GM12878 (cell line): Measurements from ENCODE around the gene TLE3. TPM values are rescaled to one million over a fixed set of nuclear protein-coding genes. Genes with fewer than 3 reads are reported as not detected.

ENCODE experiments used
- ATAC-seq: fragments of 200-7000 bp; cut with Tn5 transposase; 3 replicates; pipeline ENCODE4 v1.9.1; 2020; ENCODE audit warnings: mild to moderate bottlenecking, moderate library complexity
- BruUV-seq: library from RNA; stranded (reverse); fragments of 400-500 nt; replicated peaks from 2 replicates; lab custom pipeline; 2021; lab: Mats Ljungman, UMichigan
- CTCF ChIA-PET: fragments of 300-600 bp; sonication (Branson Sonifier 250); formaldehyde crosslinking; extraction: SDS; loops from one replicate; lab custom pipeline; 2021; ENCODE audit warnings: inconsistent platforms; lab: Yijun Ruan, JAX
- POLR2A ChIA-PET: fragments of 350-600 bp; formaldehyde crosslinking; extraction: SDS; loops from one replicate; lab custom pipeline; 2021; ENCODE audit warnings: inconsistent platforms; lab: Charles Lee
- RAD21 ChIA-PET: fragments of 300-600 bp; sonication (Branson Sonifier 250); formaldehyde crosslinking; loops from one replicate; lab custom pipeline; 2023; ENCODE audit warnings: antibody characterized with exemption; ENCODE audit not compliant: unreplicated experiment; lab: Charles Lee
- SMC1A ChIA-PET: fragments of 300-600 bp; sonication (Branson Sonifier 250); formaldehyde crosslinking; loops from one replicate; lab custom pipeline; 2023; ENCODE audit not compliant: unreplicated experiment, uncharacterized antibody; lab: Charles Lee
- DNase-seq: peaks from one replicate; pipeline ENCODE4 v3.0.0-alpha.2; 2011; ENCODE audit warnings: low read depth, low spot score
- FAIRE-seq: peaks from 3 replicates; lab custom pipeline; 2011; peaks lifted over from hg19 to GRCh38; lab: Jason Lieb, UNC
- H2AFZ ChIP-seq: 2 replicates; pipeline ENCODE4 v1.6.0; 2011; ENCODE audit warnings: low read depth, low read length, control low read depth; ENCODE audit not compliant: control insufficient read depth
- H3K27ac ChIP-seq: 2 replicates; pipeline ENCODE4 v1.5.1; 2011; ENCODE audit warnings: control low read depth; ENCODE audit not compliant: control insufficient read depth, insufficient read depth
- H3K27me3 ChIP-seq, 2 experiments: replicated peaks in 1 of 2; 2 replicates each; pipeline versions ENCODE4 v1.6.0 to v1.6.1; 2011; ENCODE audit warnings: low read length in 1 of 2; ENCODE audit not compliant: control insufficient read depth in 2 of 2, insufficient read depth in 2 of 2
- H3K36me3 ChIP-seq, 2 experiments: 2 replicates each; pipeline ENCODE4 v1.5.1; 2011; ENCODE audit warnings: low read length in 1 of 2; ENCODE audit not compliant: control insufficient read depth in 2 of 2, insufficient read depth in 2 of 2
- H3K4me1 ChIP-seq: 2 replicates; pipeline ENCODE4 v1.6.1; 2011; ENCODE audit warnings: mild to moderate bottlenecking, low read length, moderate library complexity, mixed read lengths; ENCODE audit not compliant: control insufficient read depth, insufficient read depth
- H3K4me2 ChIP-seq: 2 replicates; pipeline ENCODE4 v1.6.0; 2011; ENCODE audit warnings: control low read depth; ENCODE audit not compliant: control insufficient read depth, insufficient read depth
- H3K4me3 ChIP-seq: fragments of 200-600 bp; sonication (generic); 2 replicates; pipeline ENCODE4 v1.5.1; 2016
- H3K79me2 ChIP-seq: 2 replicates; pipeline ENCODE4 v1.6.0; 2011; ENCODE audit warnings: low read length; ENCODE audit not compliant: control insufficient read depth, insufficient read depth
- H3K9ac ChIP-seq: 2 replicates; pipeline ENCODE4 v1.8.0; 2011; ENCODE audit warnings: low read length, control low read depth, mixed read lengths; ENCODE audit not compliant: control insufficient read depth, insufficient read depth
- H3K9me3 ChIP-seq: replicated peaks from 3 replicates; pipeline ENCODE4 v1.5.1; 2011; ENCODE audit warnings: mild to moderate bottlenecking, low read length; ENCODE audit not compliant: control insufficient read depth, insufficient read depth
- H4K20me1 ChIP-seq: 2 replicates; pipeline ENCODE4 v1.6.0; 2011; ENCODE audit not compliant: control insufficient read depth, insufficient read depth
- BMI1 ChIP-seq: fragments of 450-650 bp; IDR thresholded peaks from 2 replicates; pipeline ENCODE4 v1.6.1; 2016; ENCODE audit warnings: mild to moderate bottlenecking, moderate library complexity, borderline replicate concordance
- CBX5 ChIP-seq: sonication (generic); IDR thresholded peaks from 2 replicates; pipeline ENCODE4 v1.6.1; 2016; ENCODE audit warnings: low read depth, moderate library complexity, mild to moderate bottlenecking, inconsistent platforms
- CEBPB ChIP-seq, 2 experiments: fragments of 150-350 bp in 1 of 2; IDR thresholded peaks; 2 replicates each; pipeline ENCODE4 v1.6.1; 2012 to 2014; ENCODE audit warnings: low read depth in 2 of 2, low read length in 2 of 2, borderline replicate concordance in 1 of 2, inconsistent platforms in 1 of 2
- IRF4 ChIP-seq: IDR thresholded peaks from 2 replicates; pipeline ENCODE4 v1.6.1; 2011; ENCODE audit warnings: low read depth, low read length
- JUNB ChIP-seq: IDR thresholded peaks from 2 replicates; pipeline ENCODE4 v1.6.1; 2016; ENCODE audit warnings: antibody characterized with exemption, mild to moderate bottlenecking
- NRF1 ChIP-seq: conservative IDR thresholded peaks from 2 replicates; pipeline ENCODE4 v1.6.1; 2011; ENCODE audit warnings: mild to moderate bottlenecking, low read depth, low read length, improper control_type of control experiment
- STAT3 ChIP-seq: IDR thresholded peaks from 2 replicates; pipeline ENCODE4 v1.6.1; 2011; ENCODE audit warnings: low read depth, low read length, improper control_type of control experiment
- ZBTB33 ChIP-seq: fragments of 450-650 bp; IDR thresholded peaks from 2 replicates; pipeline ENCODE4 v1.6.1; 2017; ENCODE audit warnings: mild to moderate bottlenecking
- ZNF217 ChIP-seq: fragments of 450-650 bp; IDR thresholded peaks from 2 replicates; pipeline ENCODE4 v1.6.1; 2017; ENCODE audit warnings: antibody characterized with exemption, mild to moderate bottlenecking
- ZNF384 ChIP-seq: IDR thresholded peaks from 2 replicates; pipeline ENCODE4 v1.6.1; 2012; ENCODE audit warnings: low read depth, mild to moderate bottlenecking, low read length, improper control_type of control experiment, borderline replicate concordance
- WGBS: methylation state at CpG from one replicate; pipeline ENCODE4 v1.1.6; 2016; ENCODE audit warnings: low lambda C conversion rate; ENCODE audit not compliant: insufficient replicate concordance, insufficient coverage; ENCODE audit errors: missing lambda C conversion rate; 5-methylcytosine and 5-hydroxymethylcytosine counted together
- in situ Hi-C: fragments of 300-500 bp; cut with MboI; formaldehyde crosslinking; loops from 9 replicates; pipeline ENCODE4 v1.14.3; 2018; ENCODE audit warnings: mixed read lengths
- intact Hi-C: fragments of 100-400 bp; cut with micrococcal nuclease; formaldehyde crosslinking; loops from one replicate; pipeline ENCODE4 v1.14.2; 2022; ENCODE audit not compliant: unreplicated experiment
- polyA plus RNA-seq, 11 experiments: library from polyadenylated mRNA; depleted of rRNA in 4 of 11; unstranded in 6 of 11; stranded (reverse) in 5 of 11; fragments of >200 nt; fragmentation: Nextera tagmentation in 4 of 11; fragmentation: Illumina TruSeq in 1 of 11; extraction: Ambion mirVana in 4 of 11; extraction: Trizol in 1 of 11; gene quantifications; 1 replicate in 1 of 11; 2 replicates in 10 of 11; pipeline versions ENCODE4 v1.2.1 to v1.2.3, GENCODE V29; 2011 to 2016; ENCODE audit warnings: inconsistent platforms in 2 of 11, missing spikeins in 2 of 11, low read depth in 1 of 11
- total RNA-seq, 4 experiments: library from RNA; depleted of rRNA in 3 of 4; stranded (reverse); fragments of >200 nt in 3 of 4; fragmentation: Illumina TruSeq in 1 of 4; extraction: Trizol in 1 of 4; gene quantifications; 2 replicates each; pipeline versions ENCODE4 v1.2.1 to v1.2.3, GENCODE V29; 2013 to 2021
- TF ChIP-seq, protein P1 (sequence below): fragments of 450-650 bp; IDR thresholded peaks from 2 replicates; pipeline ENCODE4 v1.6.1; 2017; ENCODE audit warnings: low read depth, mild to moderate bottlenecking, moderate library complexity

Gene TLE3
- total and polyA plus RNA-seq, 10 of the 15 experiments (the other 5 are each of a cell fraction or from before 2014, with no cell fraction given): 1.2 to 65.5 (median 9.7) TPM

- H3K36me3 ChIP-seq: peaks cover 0 to 22% of the 10 kb centered on the region in 2 experiments; a peak in 2 of 4 replicates
- no TSS peak for BruUV-seq
- no peak for DNase-seq
- TF ChIP-seq JUNB (no peak), CEBPB (IDR thresholded peaks at IDR 0.05; ENCODE audit: borderline replicate concordance in 1 of 2, low read depth in 2 of 2, low read length in 2 of 2) (no peak), ZNF384 (no peak), CBX5 (no peak), STAT3 (no peak), IRF4 (no peak), ZNF217 (no peak), ZBTB33 (no peak), BMI1 (no peak), NRF1 (no peak)
- TF ChIP-seq, protein P1, sequence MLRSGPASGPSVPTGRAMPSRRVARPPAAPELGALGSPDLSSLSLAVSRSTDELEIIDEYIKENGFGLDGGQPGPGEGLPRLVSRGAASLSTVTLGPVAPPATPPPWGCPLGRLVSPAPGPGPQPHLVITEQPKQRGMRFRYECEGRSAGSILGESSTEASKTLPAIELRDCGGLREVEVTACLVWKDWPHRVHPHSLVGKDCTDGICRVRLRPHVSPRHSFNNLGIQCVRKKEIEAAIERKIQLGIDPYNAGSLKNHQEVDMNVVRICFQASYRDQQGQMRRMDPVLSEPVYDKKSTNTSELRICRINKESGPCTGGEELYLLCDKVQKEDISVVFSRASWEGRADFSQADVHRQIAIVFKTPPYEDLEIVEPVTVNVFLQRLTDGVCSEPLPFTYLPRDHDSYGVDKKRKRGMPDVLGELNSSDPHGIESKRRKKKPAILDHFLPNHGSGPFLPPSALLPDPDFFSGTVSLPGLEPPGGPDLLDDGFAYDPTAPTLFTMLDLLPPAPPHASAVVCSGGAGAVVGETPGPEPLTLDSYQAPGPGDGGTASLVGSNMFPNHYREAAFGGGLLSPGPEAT: no peak
- peaks cover 60% of the 10 kb centered on the region for H3K79me2 ChIP-seq
- peak overlapping the region; percentile 42; the same call in 1 of the 2 replicates for H3K4me3 ChIP-seq
- peak overlapping the region; percentile 72 for H3K4me2 ChIP-seq
- no peak overlapping the region for H3K27ac ChIP-seq
- WGBS: 43% methylated on average over 3 of the region's 3 CpGs
- H3K27me3 ChIP-seq: no peaks in the 10 kb centered on the region
- RAD21 ChIA-PET: interaction anchor here (0.8 to 4.3 kb wide), 4 partner anchors 57 to 615 kb away, joined by 3 to 16 read pairs (median 4); no protein-coding TSS in a partner anchor
- intact Hi-C loops: no loop called here
- POLR2A ChIA-PET: interaction anchor here (1.1 to 3.5 kb wide), 2 partner anchors 57 to 78 kb away, joined by 3 to 17 read pairs; no protein-coding TSS in a partner anchor
- H3K9ac ChIP-seq: peak overlapping the region; percentile 18; the same call in 1 of the 2 replicates
- H3K9me3 ChIP-seq: no peaks in the 10 kb centered on the region
- no peak for FAIRE-seq
- SMC1A ChIA-PET: interaction anchor here (1.1 to 2.2 kb wide), 8 partner anchors 12 to 393 kb away, joined by 3 to 12 read pairs (median 4); no protein-coding TSS in a partner anchor
- H4K20me1 ChIP-seq: peaks cover 8% of the 10 kb centered on the region; the same call in 1 of the 2 replicates
- ATAC-seq: no peak
- H2AFZ ChIP-seq: no peak overlapping the region
- peaks cover 15% of the 10 kb centered on the region for H3K4me1 ChIP-seq
- in situ Hi-C loops: no loop called here
- CTCF ChIA-PET: interaction anchor here (1.4 to 2.1 kb wide), 4 partner anchors 52 to 518 kb away, joined by 3 to 7 read pairs (median 6); no protein-coding TSS in a partner anchor
Measured at GRCh38 chr15:70093070-70093469, 4.6 kb downstream of the TLE3 start.
